Loucy (cell line): ENCODE measurements around the gene LPP.

Experiments
- H2AFZ ChIP-seq: fragments of 200-600 bp; sonication (generic); 2 replicates; pipeline ENCODE4 v1.6.0; 2016; ENCODE audit warnings: antibody characterized with exemption, mild to moderate bottlenecking, low read length, moderate library complexity
- H3F3A ChIP-seq: fragments of 200-600 bp; 2 replicates; pipeline ENCODE4 v1.6.0; 2016; ENCODE audit warnings: antibody characterized with exemption, low read depth, mild to moderate bottlenecking
- H3K27me3 ChIP-seq: fragments of 200-600 bp; sonication (generic); 2 replicates; pipeline ENCODE4 v1.6.1; 2014; ENCODE audit warnings: low read length, mild to moderate bottlenecking; ENCODE audit not compliant: insufficient read depth, poor library complexity, severe bottlenecking
- H3K36me3 ChIP-seq: fragments of 200-600 bp; sonication (generic); 2 replicates; pipeline ENCODE4 v1.6.1; 2016; ENCODE audit warnings: low read length; ENCODE audit not compliant: insufficient read depth
- H3K4me1 ChIP-seq: fragments of 200-600 bp; sonication (generic); 2 replicates; pipeline ENCODE4 v1.5.1; 2014; ENCODE audit warnings: low read length, mild to moderate bottlenecking; ENCODE audit not compliant: insufficient read depth, poor library complexity, severe bottlenecking
- H3K4me2 ChIP-seq: fragments of 200-600 bp; sonication (generic); 2 replicates; pipeline ENCODE4 v1.6.0; 2014; ENCODE audit warnings: antibody characterized with exemption, low read length, low read depth, mild to moderate bottlenecking; ENCODE audit not compliant: poor library complexity, severe bottlenecking
- H3K4me3 ChIP-seq: fragments of 200-600 bp; sonication (generic); 2 replicates; pipeline ENCODE4 v1.5.1; 2014; ENCODE audit warnings: low read length, mild to moderate bottlenecking, mixed read lengths; ENCODE audit not compliant: poor library complexity, severe bottlenecking
- H3K79me2 ChIP-seq: fragments of 200-600 bp; sonication (generic); 2 replicates; pipeline ENCODE4 v1.6.1; 2014; ENCODE audit warnings: low read length; ENCODE audit not compliant: insufficient read depth
- H3K9ac ChIP-seq: fragments of 200-600 bp; sonication (generic); 2 replicates; pipeline ENCODE4 v1.6.0; 2014; ENCODE audit warnings: mild to moderate bottlenecking, low read depth, low read length, moderate library complexity; ENCODE audit not compliant: poor library complexity, severe bottlenecking
- H3K9me2 ChIP-seq: fragments of 200-600 bp; sonication (generic); replicated peaks from 2 replicates; pipeline ENCODE4 v1.6.1; 2016; ENCODE audit warnings: low read depth, low read length, mixed read lengths
- H3K9me3 ChIP-seq: fragments of 200-600 bp; sonication (generic); 2 replicates; pipeline ENCODE4 v1.6.1; 2014; ENCODE audit warnings: mild to moderate bottlenecking, antibody characterized with exemption, low read length, low read depth; ENCODE audit not compliant: insufficient read depth
- H4K20me1 ChIP-seq: fragments of 200-600 bp; sonication (generic); 2 replicates; pipeline ENCODE4 v1.6.0; 2014; ENCODE audit warnings: antibody characterized with exemption, low read length, mild to moderate bottlenecking; ENCODE audit not compliant: insufficient read depth, poor library complexity, severe bottlenecking
- CTCF ChIP-seq: fragments of 200-600 bp; sonication (generic); conservative IDR thresholded peaks from 2 replicates; pipeline ENCODE4 v1.5.1; 2014; ENCODE audit warnings: mild to moderate bottlenecking, antibody characterized with exemption, low read length
- EZH2phosphoT487 ChIP-seq: fragments of 200-600 bp; IDR thresholded peaks from 2 replicates; pipeline ENCODE4 v1.6.1; 2018; ENCODE audit warnings: antibody characterized with exemption, mild to moderate bottlenecking, moderate library complexity, borderline replicate concordance

Gene LPP

DNA sequence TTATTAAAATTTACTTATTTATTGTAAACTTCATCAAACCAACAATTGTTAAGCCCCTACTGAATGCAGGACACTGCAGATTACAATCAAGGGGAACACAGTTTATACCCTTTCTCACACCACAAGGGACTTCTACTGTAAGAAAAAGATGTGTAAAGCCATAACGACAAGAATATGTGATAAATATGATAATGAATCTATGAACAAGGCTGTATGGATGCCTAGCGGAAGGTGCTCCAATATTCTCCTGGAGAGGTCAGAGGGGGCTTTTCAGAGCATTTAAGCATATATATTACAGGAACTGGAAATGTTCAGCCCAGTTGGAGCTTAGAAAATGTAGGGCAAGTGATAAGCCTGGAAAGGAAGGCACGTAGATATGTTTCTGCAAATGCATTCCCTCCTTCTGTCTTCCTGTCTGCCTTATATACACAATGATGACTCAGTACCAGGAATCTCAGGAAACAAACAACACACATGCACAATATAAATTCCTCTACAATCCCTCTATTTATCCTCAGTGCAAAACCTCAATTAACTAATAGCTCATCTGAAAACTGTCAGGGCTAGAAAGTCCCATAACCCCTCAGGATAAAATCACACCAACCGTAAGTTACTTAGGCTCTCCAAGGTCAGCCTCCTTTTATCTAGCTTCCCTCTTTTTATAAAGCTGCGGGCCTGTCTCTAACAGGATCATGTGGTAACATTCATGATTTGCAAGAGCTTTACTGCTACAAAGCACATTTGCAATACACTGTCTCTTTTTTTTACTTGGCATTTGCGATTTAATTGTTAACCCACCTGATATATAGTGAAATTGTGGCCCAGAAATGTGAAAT is 393.1 kb downstream of the LPP start:
- Histone ChIP-seq H3K27me3 (no peaks in the 10 kb centered on the region), H3K79me2 (no peaks in the 10 kb centered on the region), H3F3A (no peaks in the 10 kb centered on the region), H3K9ac (no peak overlapping the region), H3K36me3 (no peaks in the 10 kb centered on the region), H3K9me3 (no peaks in the 10 kb centered on the region), H4K20me1 (no peaks in the 10 kb centered on the region), H3K4me1 (peaks cover 6% of the 10 kb centered on the region), H3K4me3 (no peak overlapping the region), H3K4me2 (no peak overlapping the region), H2AFZ (no peak overlapping the region), H3K9me2 (no peaks in the 10 kb centered on the region)
- TF ChIP-seq EZH2phosphoT487 (no peak), CTCF (no peak)

- no peaks in the 10 kb centered on the region for H4K20me1 ChIP-seq
- H3K27me3 ChIP-seq, result no peaks in the 10 kb centered on the region
- H3K9me2 ChIP-seq, result no peaks in the 10 kb centered on the region; the same call in 1 of the 2 replicates
- no peak for TF ChIP-seq CTCF
- no peak for TF ChIP-seq EZH2phosphoT487
- H3K9ac ChIP-seq, result no peak overlapping the region
- no peak overlapping the region for H2AFZ ChIP-seq
- no peaks in the 10 kb centered on the region for H3K36me3 ChIP-seq
- no peaks in the 10 kb centered on the region for H3K79me2 ChIP-seq
- H3F3A ChIP-seq, result no peaks in the 10 kb centered on the region
- no peaks in the 10 kb centered on the region for H3K9me3 ChIP-seq
- peaks cover 17% of the 10 kb centered on the region for H3K4me1 ChIP-seq
- H3K4me2 ChIP-seq, result no peak overlapping the region
- H3K4me3 ChIP-seq, result no peak overlapping the region
Observed at GRCh38 chr3:188553569-188553968, 399.6 kb downstream of the LPP start.

DNA sequence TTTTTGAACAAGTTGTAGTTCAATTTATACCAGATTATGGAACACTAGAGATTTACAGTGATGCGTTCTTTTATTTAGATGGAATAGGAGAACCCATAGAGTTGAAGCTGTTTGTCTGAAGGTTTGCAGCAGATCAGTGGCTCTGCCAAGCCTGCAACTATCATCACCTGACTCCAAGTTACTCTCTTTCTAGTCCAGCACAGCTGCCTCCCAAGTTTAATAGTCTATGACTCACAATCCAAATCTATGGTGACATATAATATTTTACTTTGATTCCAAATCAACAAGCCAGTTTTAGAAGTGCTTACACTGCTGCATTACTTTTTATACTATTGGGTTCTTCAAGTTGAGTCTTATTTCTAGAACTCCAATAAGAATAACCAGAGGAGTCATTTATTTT is 400.4 kb downstream of the LPP start:
- Histone ChIP-seq H3K4me1 (peaks cover 20% of the 10 kb centered on the region), H3K4me3 (no peak overlapping the region), H2AFZ (no peak overlapping the region), H3K9me2 (no peaks in the 10 kb centered on the region; the same call in 1 of the 2 replicates), H3K27me3 (no peaks in the 10 kb centered on the region), H4K20me1 (no peaks in the 10 kb centered on the region), H3K4me2 (no peak overlapping the region), H3K9ac (no peak overlapping the region), H3K79me2 (no peaks in the 10 kb centered on the region), H3F3A (no peaks in the 10 kb centered on the region), H3K9me3 (no peaks in the 10 kb centered on the region), H3K36me3 (no peaks in the 10 kb centered on the region)
- TF ChIP-seq EZH2phosphoT487 (no peak), CTCF (no peak)
